ENCODE results near the gene CASP14. TPM values are rescaled to one million over a fixed set of nuclear protein-coding genes. Genes with fewer than 3 reads are reported as not detected.

The CASP14 gene
- total RNA-seq, 1 experiment from 2014 or later: not detected

- ATAC-seq: no peak
- no peaks in the 10 kb centered on the region for H3K4me1 ChIP-seq (ENCODE audit: control insufficient read depth in 1 of 2, insufficient read depth in 2 of 2, low read length in 2 of 2)
- no peak overlapping the region for H3K9ac ChIP-seq (ENCODE audit: low read length)
- RAD21 ChIA-PET (ENCODE audit: low non-redundant PET in 1 of 2, low total read pairs in 2 of 2, uncharacterized antibody in 2 of 2, unreplicated experiment in 2 of 2): no interaction called here
- POLR2A ChIA-PET: no interaction called here
- no peak overlapping the region for H3K4me2 ChIP-seq (ENCODE audit: low read length)
- no peaks in the 10 kb centered on the region for H3K79me2 ChIP-seq (ENCODE audit: insufficient read depth, low read length)
- H3K9me2 ChIP-seq (ENCODE audit: insufficient read depth): no peaks in the 10 kb centered on the region
- no peak overlapping the region for H3K27ac ChIP-seq (ENCODE audit: low read depth, low read length)
- CTCF ChIA-PET: no interaction called here
- no peaks in the 10 kb centered on the region for H3K36me3 ChIP-seq (ENCODE audit: control insufficient read depth in 1 of 2, insufficient read depth in 2 of 2, low read length in 2 of 2)
- peaks cover 28% of the 10 kb centered on the region; the same call in 1 of the 2 replicates for H3K27me3 ChIP-seq (ENCODE audit: insufficient read depth, low read length)
- intact Hi-C loops (cut with micrococcal nuclease): no loop called here
- no TSS peak for BruUV-seq (replicated peaks)
- no peak overlapping the region for H3K4me3 ChIP-seq (replicated peaks in 1 of 2; ENCODE audit: low read depth in 1 of 2, low read length in 2 of 2)
- no peaks in the 10 kb centered on the region for H3K9me3 ChIP-seq (ENCODE audit: control insufficient read depth in 1 of 2, insufficient read depth in 1 of 2, low read depth in 1 of 2, low read length in 2 of 2)
- H4K20me1 ChIP-seq (ENCODE audit: insufficient read depth): no peaks in the 10 kb centered on the region
- TF ChIP-seq JUND (IDR thresholded peaks at IDR 0.05) (no peak), EZH2phosphoT487 (IDR thresholded peaks at IDR 0.05; ENCODE audit: borderline replicate concordance) (no peak), EZH2 (IDR thresholded peaks at IDR 0.05) (no peak), REST (IDR thresholded peaks at IDR 0.05; ENCODE audit: low read depth) (no peak), SIN3A (IDR thresholded peaks at IDR 0.05; ENCODE audit: low read depth) (no peak), ZFX (IDR thresholded peaks at IDR 0.05) (no peak), CTCF (IDR thresholded peaks at IDR 0.05 in 2 of 3, conservative IDR thresholded peaks at IDR 0.05 in 1 of 3; ENCODE audit: borderline replicate concordance in 1 of 3, insufficient read depth in 1 of 3, low read depth in 2 of 3, low read length in 2 of 3) (no peak), EGR1 (IDR thresholded peaks at IDR 0.05; ENCODE audit: low read depth) (no peak), CEBPB (IDR thresholded peaks at IDR 0.05; ENCODE audit: low read depth) (no peak), SRF (IDR thresholded peaks at IDR 0.05; ENCODE audit: low read depth) (no peak), SP1 (IDR thresholded peaks at IDR 0.05; ENCODE audit: low read depth) (no peak), RAD21 (IDR thresholded peaks at IDR 0.05; ENCODE audit: low read depth) (no peak), MAX (IDR thresholded peaks at IDR 0.05) (no peak)
- no peak for DNase-seq (ENCODE audit: low read depth, low spot score)
- no peak overlapping the region for H2AFZ ChIP-seq (ENCODE audit: low read depth, low read length, poor library complexity, severe bottlenecking)
Observed at GRCh38 chr19:15008308-15008707, 41.0 kb upstream of the CASP14 start.
